ENCODE measurements around the gene NISCH.

NISCH gene

GRCh38 chr3:52447512-52448355 lies 7.7 kb upstream of the NISCH start:
- no peak for DNase-seq (ENCODE audit: low spot score)

DNA sequence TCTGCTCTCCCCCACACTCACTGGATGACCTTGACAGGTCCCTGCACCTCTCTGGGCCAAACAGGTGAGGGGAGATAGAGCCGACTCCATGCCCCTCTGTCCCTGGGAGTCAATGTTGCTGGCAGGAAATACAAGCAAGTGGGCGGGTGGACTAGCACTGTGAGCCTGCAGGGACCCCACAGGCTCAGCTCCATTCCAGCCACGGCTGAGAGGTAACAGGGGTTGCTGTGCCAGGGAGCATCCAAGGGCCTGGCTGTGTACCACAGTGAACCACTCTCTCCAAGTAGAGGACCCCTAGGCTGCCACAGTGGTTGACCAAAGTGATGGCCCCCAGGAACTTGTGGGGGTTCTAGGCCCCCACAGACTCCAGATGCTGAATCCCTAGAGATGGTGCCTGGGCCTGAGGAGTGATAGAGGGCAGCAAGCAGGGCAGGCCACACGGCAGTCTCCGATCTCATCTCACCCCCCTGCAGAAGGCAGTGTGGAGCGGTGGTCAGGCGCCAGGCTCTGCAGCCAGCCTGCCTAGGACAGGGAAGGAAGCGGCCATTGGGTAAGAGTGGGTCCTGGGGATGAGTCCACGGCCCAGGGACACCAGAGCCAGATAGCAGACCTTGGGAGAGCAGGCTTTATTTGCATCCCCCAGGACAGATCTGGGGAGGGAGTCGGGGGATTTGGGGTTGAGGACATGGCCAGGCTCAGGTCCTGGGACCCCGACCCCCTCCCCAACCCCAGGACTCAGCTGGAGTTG lies 4.7 kb upstream of the NISCH start:
- DNase-seq (ENCODE audit: low spot score), result no peak

DNA sequence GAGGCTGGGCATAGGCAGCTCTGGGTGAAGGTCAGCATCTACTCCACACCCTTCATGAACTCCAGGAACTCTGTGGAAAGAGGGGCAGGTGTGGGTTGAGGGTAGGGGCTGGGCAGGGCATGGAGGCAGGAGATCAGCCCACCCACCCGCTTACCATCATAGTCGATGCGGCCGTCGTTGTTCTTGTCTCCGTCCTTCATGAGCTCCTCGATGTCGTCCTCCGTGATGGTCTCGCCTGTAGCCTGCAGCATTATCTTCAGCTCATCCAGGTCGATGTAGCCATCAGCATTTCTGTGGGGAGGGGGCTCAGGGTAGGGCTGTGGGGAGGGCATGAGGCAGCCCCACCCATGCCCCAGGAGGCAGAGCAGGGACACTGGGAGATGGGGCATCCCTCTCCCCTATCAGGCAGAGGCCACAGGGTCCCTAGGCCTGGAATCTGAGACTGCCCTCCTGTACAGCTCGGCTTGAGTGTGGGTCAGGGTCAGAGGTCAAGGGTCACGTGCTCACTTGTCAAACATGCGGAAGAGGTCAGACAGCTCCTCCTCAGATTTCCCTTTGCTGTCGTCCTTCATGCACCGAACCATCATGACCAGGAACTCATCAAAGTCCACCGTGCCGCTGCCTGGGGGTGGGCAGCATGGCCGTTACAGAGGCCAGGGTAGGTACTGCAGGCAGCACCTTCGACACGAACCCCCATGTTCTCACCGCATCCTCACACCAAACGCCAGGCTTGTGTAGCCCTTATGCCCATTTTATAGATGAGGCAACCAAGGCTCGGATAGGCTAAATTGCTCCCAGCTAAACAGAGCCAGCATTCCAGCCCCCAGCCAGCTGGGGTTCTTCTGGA lies 3.9 kb upstream of the NISCH start:
- no peak for DNase-seq (ENCODE audit: low spot score)

- DNase-seq (ENCODE audit: low spot score), result no peak
These were observed 3.3 kb upstream of the NISCH start for GRCh38 chr3:52452126-52452525.

DNA sequence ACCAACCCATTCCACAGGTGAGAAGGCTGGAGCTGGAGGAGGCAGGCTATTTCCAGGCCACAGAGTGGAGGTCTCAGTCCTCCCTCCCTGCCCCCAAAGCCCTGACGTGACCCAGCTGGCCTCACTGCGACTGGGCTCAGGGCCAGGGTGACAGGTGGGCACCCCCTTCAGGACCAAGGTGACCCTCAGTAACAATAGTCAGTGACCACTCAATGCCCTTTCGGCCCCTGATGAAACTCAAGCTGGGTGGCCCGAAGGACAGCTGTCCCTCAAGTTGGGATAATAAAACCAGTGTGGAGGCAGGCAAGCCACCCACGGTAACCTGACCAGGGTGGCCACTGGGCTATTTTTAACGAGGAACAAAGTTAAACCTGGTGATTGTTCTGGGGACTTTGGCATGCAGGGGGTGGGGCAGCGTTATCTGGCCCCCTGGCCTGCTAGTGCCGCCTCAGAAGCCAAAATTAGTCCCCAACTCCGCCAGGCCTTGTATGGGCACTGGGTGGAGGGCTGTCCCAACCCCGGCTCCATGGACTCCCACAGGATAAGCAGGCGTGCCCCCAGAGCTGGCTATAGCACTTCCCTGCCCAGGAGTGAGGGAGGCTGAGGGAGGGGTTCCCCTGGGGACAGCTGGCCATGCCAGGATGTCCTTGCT lies 2.7 kb upstream of the NISCH start:
- no peak for DNase-seq (ENCODE audit: low spot score)

GRCh38 chr3:52453496-52454249 lies 1.7 kb upstream of the NISCH start, which contains the start of gene TNNC1:
TNNC1 (minus strand) TSS chr3:52454041; CDS start chr3:52454015, 26 bp downstream.
- DNase-seq (ENCODE audit: low spot score), result no peak

- no peak for DNase-seq (ENCODE audit: low spot score)
These were observed 1.0 kb upstream of the NISCH start for GRCh38 chr3:52454250-52454937.

DNA sequence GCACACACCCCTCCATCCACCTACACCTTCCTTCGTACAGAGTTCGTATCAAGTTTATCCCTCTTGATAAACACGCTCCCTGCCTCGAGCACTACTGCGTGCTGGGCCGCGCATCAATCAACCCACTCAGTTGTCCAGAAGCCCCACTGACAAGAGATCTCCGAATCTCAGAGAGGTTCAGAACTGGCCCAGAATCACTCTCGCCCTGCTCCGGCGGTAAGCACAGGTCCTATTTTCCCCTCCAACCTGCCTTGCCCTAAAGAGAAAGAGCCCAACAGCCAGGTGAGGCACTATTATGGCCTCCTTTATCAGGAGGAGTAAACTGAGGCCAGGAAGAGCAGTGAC lies 494 bp upstream of the NISCH start:
- DNase-seq (ENCODE audit: low spot score), result no peak

- DNase-seq (ENCODE audit: low spot score), result peak; percentile 22
These were observed 880 bp downstream of the NISCH start for GRCh38 chr3:52456169-52456799.

GRCh38 chr3:52456800-52457183 lies 1.4 kb downstream of the NISCH start:
- peak; percentile 15 for DNase-seq (ENCODE audit: low spot score)

GRCh38 chr3:52458031-52458760 lies 2.8 kb downstream of the NISCH start:
- DNase-seq (ENCODE audit: low spot score), result no peak

GRCh38 chr3:52458770-52459545 lies 3.6 kb downstream of the NISCH start:
- DNase-seq (ENCODE audit: low spot score), result no peak

GRCh38 chr3:52461874-52462273 lies 6.5 kb downstream of the NISCH start:
- no peak for DNase-seq (ENCODE audit: low spot score)

- no peak for DNase-seq (ENCODE audit: low spot score)
These were observed 8.0 kb downstream of the NISCH start for GRCh38 chr3:52463416-52463815.

- no peak for DNase-seq (ENCODE audit: low spot score)
These were observed 12.9 kb downstream of the NISCH start for GRCh38 chr3:52468336-52468735.

DNA sequence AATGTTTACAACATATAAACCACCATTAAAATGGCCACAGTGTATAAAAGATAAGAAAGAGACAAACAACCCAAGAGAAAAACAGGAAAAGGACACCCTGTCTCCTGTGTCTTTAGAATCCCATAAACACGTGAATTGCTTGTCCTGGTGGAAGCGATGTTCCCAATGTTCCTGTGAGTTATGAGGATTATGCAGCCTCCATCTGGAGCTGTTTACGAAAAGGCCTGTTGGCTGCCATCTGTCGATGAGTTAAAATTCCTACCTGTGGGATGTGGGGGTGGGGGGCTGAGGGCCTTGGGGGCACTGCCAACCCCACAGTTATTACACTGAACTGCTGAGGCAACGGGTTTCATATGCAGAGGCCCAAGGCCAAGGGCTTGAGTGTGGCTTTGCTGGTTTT lies 13.6 kb downstream of the NISCH start:
- no peak for DNase-seq (ENCODE audit: low spot score)

DNA sequence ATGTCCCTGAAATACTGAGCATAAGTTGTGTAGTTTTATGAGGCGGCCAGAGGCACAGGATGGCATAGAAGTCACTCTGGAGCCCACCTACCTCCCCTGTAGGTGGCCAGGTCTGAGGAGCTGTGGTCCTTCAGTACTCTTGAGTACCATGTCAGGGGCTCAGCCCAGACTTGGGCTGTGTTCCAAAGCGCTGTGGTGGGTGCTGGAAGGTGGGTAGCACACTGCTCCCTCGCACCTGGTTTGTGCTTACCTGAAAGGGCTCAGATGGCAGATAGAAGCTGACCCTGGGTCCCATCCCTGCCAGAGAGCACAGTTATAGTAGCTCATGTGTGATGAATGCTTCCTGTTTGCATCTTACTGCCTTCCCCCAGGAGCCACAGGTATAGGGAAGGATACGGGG lies 15.5 kb downstream of the NISCH start:
- no peak for DNase-seq (ENCODE audit: low spot score)

DNA sequence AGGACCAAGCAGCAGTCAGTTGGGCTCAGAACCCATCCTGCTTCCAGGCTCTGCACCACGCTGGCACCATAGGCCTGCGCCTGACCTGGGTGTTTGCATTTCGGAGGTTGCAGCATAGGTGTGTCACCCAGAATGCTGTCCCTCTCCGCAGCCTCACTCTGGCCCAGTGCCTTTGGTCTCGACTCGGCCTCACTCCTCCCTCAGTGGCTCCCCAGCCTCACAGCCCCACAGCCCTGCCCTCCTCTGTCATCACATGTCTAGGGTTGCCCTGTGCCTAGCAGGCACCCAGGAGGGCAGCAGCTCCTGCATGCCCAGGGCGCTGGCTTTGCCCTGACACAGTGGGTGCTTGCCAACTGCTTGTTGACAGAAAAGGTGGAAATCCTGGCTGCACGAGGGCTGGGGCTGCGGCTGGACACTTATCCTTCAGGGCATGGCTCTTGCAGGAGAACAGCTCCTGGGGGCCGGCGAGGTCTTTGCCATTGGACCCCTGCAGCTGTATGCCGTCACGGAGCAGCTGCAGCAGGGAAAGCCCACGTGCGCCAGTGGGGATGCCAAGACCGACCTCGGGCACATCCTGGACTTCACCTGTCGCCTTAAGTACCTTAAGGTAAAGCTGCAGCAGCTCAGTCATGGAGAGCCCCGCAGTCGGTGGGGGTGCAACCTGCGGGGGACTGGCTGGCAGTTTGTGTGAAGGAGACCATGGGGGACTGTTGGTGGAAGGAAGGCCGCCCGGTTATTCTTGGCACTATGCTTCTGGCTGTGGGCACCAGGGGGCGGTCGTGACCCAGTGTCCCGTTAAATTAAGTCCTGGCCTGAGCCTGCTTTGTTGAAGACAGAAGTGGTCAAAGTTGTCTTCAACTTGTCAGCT lies 16.2 kb downstream of the NISCH start:
- DNase-seq (ENCODE audit: low spot score), result no peak

All from RKO (cell line).